ENCODE data around the gene RAPGEF2. TPM values are rescaled to one million over a fixed set of nuclear protein-coding genes. Genes with fewer than 3 reads are reported as not detected.

The RAPGEF2 gene
- total and polyA plus RNA-seq, 10 of the 15 experiments (the other 5 are each of a cell fraction or from before 2014, with no cell fraction given) = 0.31 to 24.0 (median 2.9) TPM

DNA sequence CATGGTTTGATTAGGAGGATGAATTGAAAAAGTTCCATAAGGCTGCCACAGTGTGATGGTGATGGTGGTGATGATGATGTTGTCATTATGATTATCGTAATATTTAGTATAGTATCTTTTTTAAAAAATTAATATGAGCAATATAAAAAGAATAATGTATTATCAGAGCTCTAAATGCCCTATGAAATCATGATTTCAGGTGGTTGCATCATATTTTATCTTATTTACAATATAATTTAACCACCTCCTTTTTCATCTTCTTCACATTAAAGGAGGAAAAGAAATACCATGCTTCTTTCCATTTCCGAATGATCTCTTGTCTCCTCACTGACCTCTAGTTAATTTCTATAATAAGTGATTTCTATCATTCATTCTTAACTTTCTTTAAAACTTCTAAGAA, 225.9 kb downstream of the RAPGEF2 start:
- no peak overlapping the region for H3K27ac ChIP-seq (ENCODE audit: control insufficient read depth, insufficient read depth)
- ChIA-PET POLR2A (no interaction called here), CTCF (interaction anchor here (0.8 to 0.9 kb wide), 2 partner anchors 12 to 16 kb away, joined by 3 read pairs; no protein-coding TSS in a partner anchor), SMC1A (ENCODE audit: uncharacterized antibody, unreplicated experiment) (no interaction called here), RAD21 (ENCODE audit: unreplicated experiment) (no interaction called here)
- no peaks in the 10 kb centered on the region for H3K27me3 ChIP-seq (replicated peaks in 1 of 2; ENCODE audit: control insufficient read depth in 2 of 2, insufficient read depth in 2 of 2, low read length in 1 of 2)
- 98% methylated on average over 2 of the region's 2 CpGs for WGBS (ENCODE audit: insufficient coverage, insufficient replicate concordance, low lambda C conversion rate, missing lambda C conversion rate)
- H3K4me3 ChIP-seq = no peak overlapping the region
- no peak overlapping the region for H2AFZ ChIP-seq (ENCODE audit: control insufficient read depth, low read depth, low read length)
- no TSS peak for BruUV-seq (replicated peaks)
- no peak overlapping the region for H3K4me2 ChIP-seq (ENCODE audit: control insufficient read depth, insufficient read depth)
- in situ Hi-C loops (cut with MboI) = no loop called here
- H3K4me1 ChIP-seq (ENCODE audit: control insufficient read depth, insufficient read depth, low read length) = no peaks in the 10 kb centered on the region
- H3K9me3 ChIP-seq (replicated peaks; ENCODE audit: control insufficient read depth, insufficient read depth, low read length) = no peaks in the 10 kb centered on the region
- no peak for ATAC-seq
- intact Hi-C loops (cut with micrococcal nuclease; ENCODE audit: unreplicated experiment) = no loop called here
- H4K20me1 ChIP-seq (ENCODE audit: control insufficient read depth, insufficient read depth) = no peaks in the 10 kb centered on the region
- FAIRE-seq = no peak
- H3K36me3 ChIP-seq (ENCODE audit: control insufficient read depth in 2 of 2, insufficient read depth in 2 of 2, low read length in 1 of 2) = peaks cover 0 to 6% of the 10 kb centered on the region in 2 experiments; a peak in 2 of 4 replicates
- H3K9ac ChIP-seq (ENCODE audit: control insufficient read depth, insufficient read depth, low read length) = no peak overlapping the region
- no peak for TF ChIP-seq SREBF1 (IDR thresholded peaks at IDR 0.05; ENCODE audit: low read length)
- no peak for TF ChIP-seq IRF4 (IDR thresholded peaks at IDR 0.05; ENCODE audit: low read depth, low read length)
- no peak for TF ChIP-seq JUND (IDR thresholded peaks at IDR 0.05; ENCODE audit: low read depth, low read length)
- no peak for TF ChIP-seq CUX1 (IDR thresholded peaks at IDR 0.05; ENCODE audit: insufficient replicate concordance, low read depth, low read length)
- no peak for TF ChIP-seq NR2C2 (IDR thresholded peaks at IDR 0.05; ENCODE audit: borderline replicate concordance, control insufficient read depth, insufficient read length, low read depth)
- TF ChIP-seq POLR2A (IDR thresholded peaks at IDR 0.05; ENCODE audit: low read depth, low read length) = no peak
- no peak for TF ChIP-seq HDGF (IDR thresholded peaks at IDR 0.05)
- no peak for TF ChIP-seq STAT3 (IDR thresholded peaks at IDR 0.05; ENCODE audit: low read depth, low read length)
- TF ChIP-seq ZZZ3 (IDR thresholded peaks at IDR 0.05; ENCODE audit: control insufficient read depth, insufficient read length, low read depth) = no peak
- TF ChIP-seq NFIC (IDR thresholded peaks at IDR 0.05; ENCODE audit: low read depth, low read length) = no peak
- no peak for TF ChIP-seq ZNF207 (IDR thresholded peaks at IDR 0.05; ENCODE audit: borderline replicate concordance)
- TF ChIP-seq RAD51 (IDR thresholded peaks at IDR 0.05) = no peak
- TF ChIP-seq, protein P1, sequence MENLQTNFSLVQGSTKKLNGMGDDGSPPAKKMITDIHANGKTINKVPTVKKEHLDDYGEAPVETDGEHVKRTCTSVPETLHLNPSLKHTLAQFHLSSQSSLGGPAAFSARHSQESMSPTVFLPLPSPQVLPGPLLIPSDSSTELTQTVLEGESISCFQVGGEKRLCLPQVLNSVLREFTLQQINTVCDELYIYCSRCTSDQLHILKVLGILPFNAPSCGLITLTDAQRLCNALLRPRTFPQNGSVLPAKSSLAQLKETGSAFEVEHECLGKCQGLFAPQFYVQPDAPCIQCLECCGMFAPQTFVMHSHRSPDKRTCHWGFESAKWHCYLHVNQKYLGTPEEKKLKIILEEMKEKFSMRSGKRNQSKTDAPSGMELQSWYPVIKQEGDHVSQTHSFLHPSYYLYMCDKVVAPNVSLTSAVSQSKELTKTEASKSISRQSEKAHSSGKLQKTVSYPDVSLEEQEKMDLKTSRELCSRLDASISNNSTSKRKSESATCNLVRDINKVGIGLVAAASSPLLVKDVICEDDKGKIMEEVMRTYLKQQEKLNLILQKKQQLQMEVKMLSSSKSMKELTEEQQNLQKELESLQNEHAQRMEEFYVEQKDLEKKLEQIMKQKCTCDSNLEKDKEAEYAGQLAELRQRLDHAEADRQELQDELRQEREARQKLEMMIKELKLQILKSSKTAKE (IDR thresholded peaks at IDR 0.05; ENCODE audit: low read depth, poor library complexity, severe bottlenecking) = no peak
- TF ChIP-seq MTA2 (IDR thresholded peaks at IDR 0.05; ENCODE audit: low read depth) = no peak
- no peak for DNase-seq (ENCODE audit: low read depth, low spot score)
- H3K79me2 ChIP-seq (ENCODE audit: control insufficient read depth, insufficient read depth, low read length) = no peaks in the 10 kb centered on the region
